Right lobe of liver (tissue), 6 donors: ENCODE measurements around the gene STXBP6. TPM values are rescaled to one million over a fixed set of nuclear protein-coding genes. Genes with fewer than 3 reads are reported as not detected.

Experiments used
- ATAC-seq, 4 donors: fragments of 200-7000 bp; cut with Tn5 transposase; one replicate each; pipeline ENCODE4 v1.9.1; 2020; ENCODE audit warnings: mild to moderate bottlenecking in 4 of 4, moderate library complexity in 4 of 4
- DNase-seq, 3 donors: peaks; one replicate each; pipeline ENCODE4 v3.0.0-alpha.2; 2020
- H3K27ac ChIP-seq, 3 donors: fragments of 200-600 bp; one replicate each; pipeline ENCODE4 v1.8.0; 2022
- H3K27me3 ChIP-seq, 2 donors: fragments of 200-600 bp; one replicate each; pipeline ENCODE4 v1.8.0; 2022
- H3K36me3 ChIP-seq, 4 donors: fragments of 200-600 bp; sonication (generic) in 1 of 4; one replicate each; pipeline versions ENCODE4 v1.5.1 to v1.8.0; 2017 to 2022; ENCODE audit warnings: control low read depth in 1 of 4
- H3K4me1 ChIP-seq, 4 donors: fragments of 200-600 bp; sonication (generic) in 1 of 4; one replicate each; pipeline versions ENCODE4 v1.5.1 to v1.8.0; 2017 to 2022; ENCODE audit warnings: control low read depth in 1 of 4
- H3K4me3 ChIP-seq, 3 donors: fragments of 200-600 bp; one replicate each; pipeline ENCODE4 v1.8.0; 2022
- H3K9me3 ChIP-seq, 4 donors: fragments of 200-600 bp; sonication (generic) in 1 of 4; one replicate each; pipeline versions ENCODE4 v1.5.1 to v1.8.0; 2017 to 2022; ENCODE audit warnings: control low read depth in 1 of 4
- POLR2A ChIP-seq: fragments of 450-650 bp; IDR thresholded peaks from one replicate; pipeline ENCODE4 v1.6.1; 2017; ENCODE audit warnings: antibody characterized with exemption, mild to moderate bottlenecking
- WGBS: methylation state at CpG from one replicate; pipeline ENCODE4 v1.1.6; 2018; ENCODE audit warnings: low coverage, low lambda C conversion rate; ENCODE audit not compliant: insufficient coverage; ENCODE audit errors: missing lambda C conversion rate; 5-methylcytosine and 5-hydroxymethylcytosine counted together
- intact Hi-C, 2 donors: fragments of 100-400 bp; cut with DNase I; formaldehyde crosslinking; loops; one replicate each; pipeline versions ENCODE4 v1.11.2 to v1.14.1; 2022
- total RNA-seq, 6 experiments: library from RNA; depleted of rRNA in 2 of 6; stranded (reverse); fragments of >200 nt in 2 of 6; fragmentation: NEBNext Ultra II Directional in 3 of 6; extraction: Animal tissue kit (Norgen Biotek cat#: 25700) in 3 of 6; gene quantifications; one replicate each; pipeline versions ENCODE4 v1.1.0 to v1.2.4, GENCODE V29; 2016 to 2023
- TF ChIP-seq, protein P1 (sequence below), 4 donors: fragments of 200-600 bp in 3 of 4; fragments of 450-650 bp in 1 of 4; IDR thresholded peaks; one replicate each; pipeline versions ENCODE4 v1.5.1 to v1.8.0; 2016 to 2022; ENCODE audit warnings: antibody characterized with exemption in 4 of 4, mild to moderate bottlenecking in 2 of 4
- donor health status: DM: no; HTN: yes; CAD: no.
- donor health status: DM: no; HTN: no; CAD: no.
- donor health status: DM: no; HTN: no; CAD: no.
- donor health status: DM: no; HTN: yes; CAD: no.
- donor health status: DM: no; HTN: yes; CAD: no.

STXBP6 gene
- total RNA-seq, 6 experiments from 2014 or later = 0.55 to 1.7 (median 1.1) TPM

DNA sequence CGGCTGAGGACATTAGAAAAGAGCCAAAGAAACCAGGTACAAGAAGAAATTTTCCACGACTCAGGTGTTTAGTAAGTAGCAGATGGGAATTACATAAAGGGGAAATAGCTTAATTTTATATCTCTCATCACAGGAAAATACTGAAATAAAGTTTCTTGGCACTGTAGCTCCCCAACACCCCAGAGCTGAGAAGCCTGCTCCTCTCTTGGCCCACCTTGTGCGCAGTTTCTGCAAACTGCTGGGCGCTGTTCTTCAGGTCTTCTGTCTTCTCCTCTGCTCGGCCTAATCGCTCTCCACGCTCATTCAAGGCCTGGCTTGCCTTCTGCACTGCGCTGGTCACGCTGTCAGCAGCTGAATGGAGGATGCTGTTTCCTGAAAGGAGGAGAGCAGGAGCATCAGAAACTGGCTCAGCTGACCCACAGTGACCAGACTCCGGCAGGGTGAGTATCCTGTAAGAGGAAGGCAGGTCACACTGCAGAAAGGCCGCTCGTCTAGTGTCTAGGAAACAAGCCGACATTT lies 231.1 kb downstream of the STXBP6 start:
- WGBS = 62% methylated on average over 9 of the region's 13 CpGs
- DNase-seq = peak in 2 of 3 donors; percentile 34 to 59
- H3K9me3 ChIP-seq = no peaks in the 10 kb centered on the region
- intact Hi-C loops = no loop called here
- H3K4me1 ChIP-seq = peaks cover 0 to 55% (median 13%) of the 10 kb centered on the region in 4 donors
- no peak for TF ChIP-seq POLR2A
- TF ChIP-seq, protein P1, sequence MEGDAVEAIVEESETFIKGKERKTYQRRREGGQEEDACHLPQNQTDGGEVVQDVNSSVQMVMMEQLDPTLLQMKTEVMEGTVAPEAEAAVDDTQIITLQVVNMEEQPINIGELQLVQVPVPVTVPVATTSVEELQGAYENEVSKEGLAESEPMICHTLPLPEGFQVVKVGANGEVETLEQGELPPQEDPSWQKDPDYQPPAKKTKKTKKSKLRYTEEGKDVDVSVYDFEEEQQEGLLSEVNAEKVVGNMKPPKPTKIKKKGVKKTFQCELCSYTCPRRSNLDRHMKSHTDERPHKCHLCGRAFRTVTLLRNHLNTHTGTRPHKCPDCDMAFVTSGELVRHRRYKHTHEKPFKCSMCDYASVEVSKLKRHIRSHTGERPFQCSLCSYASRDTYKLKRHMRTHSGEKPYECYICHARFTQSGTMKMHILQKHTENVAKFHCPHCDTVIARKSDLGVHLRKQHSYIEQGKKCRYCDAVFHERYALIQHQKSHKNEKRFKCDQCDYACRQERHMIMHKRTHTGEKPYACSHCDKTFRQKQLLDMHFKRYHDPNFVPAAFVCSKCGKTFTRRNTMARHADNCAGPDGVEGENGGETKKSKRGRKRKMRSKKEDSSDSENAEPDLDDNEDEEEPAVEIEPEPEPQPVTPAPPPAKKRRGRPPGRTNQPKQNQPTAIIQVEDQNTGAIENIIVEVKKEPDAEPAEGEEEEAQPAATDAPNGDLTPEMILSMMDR (IDR thresholded peaks at IDR 0.05) = no peak
- H3K4me3 ChIP-seq = peak overlapping the region in 2 of 3 donors; percentile 14 to 44
- peak overlapping the region; percentile 81 to 95 (median 92) for H3K27ac ChIP-seq
- H3K27me3 ChIP-seq = no peaks in the 10 kb centered on the region
- no peaks in the 10 kb centered on the region for H3K36me3 ChIP-seq
- ATAC-seq = peak in 1 of 4 donors; percentile 1

DNA sequence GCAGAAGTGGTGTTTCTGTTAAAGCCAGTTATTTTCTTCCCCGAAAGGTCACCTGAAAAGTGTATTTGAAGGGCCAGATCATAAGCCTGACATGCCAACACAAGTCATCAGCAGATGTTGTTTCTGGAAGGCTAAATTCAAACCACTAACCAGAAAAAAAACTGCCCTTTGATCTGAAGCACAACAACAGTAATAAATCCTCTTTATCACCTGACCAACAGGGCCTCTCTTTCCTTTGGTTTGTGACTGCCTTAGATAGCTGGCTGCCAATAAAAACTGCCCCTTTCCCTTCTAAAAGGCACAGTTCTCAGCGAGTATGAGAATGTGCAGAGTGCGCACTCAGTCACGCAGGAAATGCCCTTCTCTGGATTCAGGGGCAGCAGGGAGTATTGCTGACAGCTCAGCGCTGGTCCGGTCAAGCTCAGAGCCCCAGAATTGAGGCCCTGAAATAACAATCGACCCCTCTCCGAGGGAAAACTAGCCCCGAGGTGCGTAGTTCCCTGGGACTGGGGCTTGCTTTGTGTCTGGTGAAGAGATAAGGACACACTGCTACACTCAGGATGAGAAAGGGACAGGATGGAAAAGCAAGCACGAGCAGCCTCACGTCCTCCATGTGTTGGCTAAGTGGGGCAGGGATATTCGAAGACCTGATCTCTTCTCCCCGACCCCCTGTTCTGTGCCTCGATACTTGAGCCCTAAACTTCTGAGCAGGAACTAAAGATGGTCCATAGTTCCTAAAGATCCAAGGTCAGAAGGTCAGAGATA lies 231.7 kb downstream of the STXBP6 start:
- peak overlapping the region; percentile 81 to 95 (median 92) for H3K27ac ChIP-seq
- intact Hi-C loops = no loop called here
- TF ChIP-seq, protein P1 (IDR thresholded peaks at IDR 0.05) = no peak
- TF ChIP-seq POLR2A = peak; percentile 55
- WGBS = 22% methylated on average over 14 of the region's 15 CpGs
- H3K4me1 ChIP-seq = peaks cover 0 to 61% (median 17%) of the 10 kb centered on the region in 4 donors
- peak; percentile 44 to 61 (median 48) for ATAC-seq
- DNase-seq = peak; percentile 39 to 72 (median 65)
- H3K9me3 ChIP-seq = no peaks in the 10 kb centered on the region
- H3K4me3 ChIP-seq = peak overlapping the region; percentile 21 to 44 (median 22)
- no peaks in the 10 kb centered on the region for H3K27me3 ChIP-seq
- H3K36me3 ChIP-seq = no peaks in the 10 kb centered on the region

DNA sequence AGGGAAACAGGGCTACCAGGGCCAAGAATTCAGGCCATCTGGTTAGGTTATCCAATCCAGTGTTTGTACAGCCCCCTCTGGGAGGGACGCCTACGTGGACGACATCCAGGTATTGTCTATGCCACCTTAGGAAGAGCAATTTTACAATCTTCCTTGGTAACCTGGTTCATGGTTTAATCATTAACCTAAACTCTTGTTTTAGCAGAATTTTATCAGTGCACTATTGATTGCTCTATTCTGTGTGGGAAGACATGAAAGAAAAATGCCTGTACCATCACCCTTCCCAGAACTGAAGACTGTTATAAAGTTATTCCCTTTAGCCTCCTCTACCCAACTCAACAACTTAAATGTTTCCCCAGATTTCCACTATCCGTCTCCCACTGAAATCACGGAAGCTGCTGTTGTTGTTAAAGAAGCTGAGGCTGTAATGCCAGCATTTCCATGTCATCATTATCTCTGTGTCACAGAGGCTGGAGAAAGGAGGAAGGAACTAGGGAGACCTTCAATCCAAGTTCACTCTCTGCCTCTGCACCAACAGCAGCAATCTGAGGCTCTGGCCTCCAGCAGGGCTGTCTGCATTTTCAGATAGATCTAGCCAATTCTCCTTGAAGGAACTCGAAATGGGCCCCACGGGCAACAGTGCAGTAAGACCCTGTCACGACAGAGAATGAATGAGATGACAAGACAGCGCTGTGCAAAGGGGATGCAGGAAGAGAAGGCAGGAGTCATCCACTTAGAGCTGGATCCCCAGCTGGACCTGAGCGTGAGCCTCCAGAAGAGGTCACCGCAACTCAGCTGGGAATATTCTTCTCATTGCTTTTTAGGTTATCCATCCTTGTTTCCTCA lies 232.5 kb downstream of the STXBP6 start:
- H3K4me3 ChIP-seq = peak overlapping the region; percentile 21 to 44 (median 22)
- no peak for TF ChIP-seq POLR2A
- TF ChIP-seq, protein P1 (IDR thresholded peaks at IDR 0.05) = peak in 3 of 4 donors; percentile 9 to 22 (median 22)
- peak; percentile 57 to 79 (median 68) for ATAC-seq

DNA sequence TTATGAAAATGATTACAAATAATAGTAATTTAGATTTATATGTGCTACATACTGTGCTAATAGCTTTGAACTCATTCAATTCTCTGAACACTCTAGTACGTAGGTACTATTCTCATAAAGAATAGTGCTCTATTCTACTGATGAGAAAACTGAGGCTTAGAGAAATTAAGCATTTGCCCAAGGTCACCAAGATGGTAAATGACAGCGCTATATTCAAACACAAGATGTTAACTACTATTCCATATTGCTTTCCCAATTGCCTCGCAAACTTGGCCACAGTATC lies 233.1 kb downstream of the STXBP6 start:
- Histone ChIP-seq H3K4me3 (peak overlapping the region in 2 of 3 donors; percentile 10 to 12), H3K27me3 (no peaks in the 10 kb centered on the region), H3K9me3 (no peaks in the 10 kb centered on the region), H3K27ac (peak overlapping the region; percentile 71 to 95 (median 89)), H3K4me1 (peaks cover 0 to 68% (median 21%) of the 10 kb centered on the region in 4 donors), H3K36me3 (no peaks in the 10 kb centered on the region)
- 40% methylated on average over 3 of the region's 3 CpGs for WGBS
- ATAC-seq (no peak), DNase-seq (no peak)
- no peak for TF ChIP-seq POLR2A
- TF ChIP-seq, protein P1 (IDR thresholded peaks at IDR 0.05) = no peak
- intact Hi-C loops = no loop called here

More for the DNA sequence above, 232.5 kb downstream of the STXBP6 start:
- intact Hi-C loops = no loop called here
- 21% methylated on average over 9 of the region's 11 CpGs for WGBS
- H3K27ac ChIP-seq = peak overlapping the region; percentile 81 to 95 (median 92)
- no peaks in the 10 kb centered on the region for H3K9me3 ChIP-seq
- no peaks in the 10 kb centered on the region for H3K27me3 ChIP-seq
- DNase-seq = peak; percentile 80 to 95 (median 91)
- no peaks in the 10 kb centered on the region for H3K36me3 ChIP-seq
- H3K4me1 ChIP-seq = peaks cover 0 to 67% (median 21%) of the 10 kb centered on the region in 4 donors
